Measurements from ENCODE around the gene KCNC4. TPM values are rescaled to one million over a fixed set of nuclear protein-coding genes. Genes with fewer than 3 reads are reported as not detected.

Gene KCNC4
- total RNA-seq, 1 experiment from 2014 or later: 8.9 TPM

GRCh38 chr1:110249256-110249655 lies 39.1 kb downstream of the KCNC4 start:
- H3K27ac ChIP-seq (ENCODE audit: insufficient read length, low read depth, low read length): no peak overlapping the region
- H4K91ac ChIP-seq (ENCODE audit: insufficient read length, low read depth, low read length): no peak overlapping the region
- H3K4me2 ChIP-seq (ENCODE audit: insufficient read depth, insufficient read length, low read length): no peak overlapping the region
- no peaks in the 10 kb centered on the region for H3K27me3 ChIP-seq (ENCODE audit: insufficient read depth, low read length)
- no peak overlapping the region for H3K9ac ChIP-seq (ENCODE audit: extremely low read depth, insufficient read length, low read length)
- H3K14ac ChIP-seq (ENCODE audit: insufficient read depth, low read length): no peak overlapping the region
- no peak overlapping the region for H3K4ac ChIP-seq (ENCODE audit: low read depth, low read length)
- Mint-ChIP-seq H3K27ac (no peak overlapping the region), H3K36me3 (ENCODE audit: insufficient read depth in 1 of 3, low read depth in 3 of 3) (no peaks in the 10 kb centered on the region), H3K27me3 (ENCODE audit: low read depth) (peaks cover 17% of the 10 kb centered on the region), H3K4me1 (no peaks in the 10 kb centered on the region), H3K9me3 (no peaks in the 10 kb centered on the region), H3K4me3 (no peak overlapping the region)
- H3T11ph ChIP-seq (ENCODE audit: low read length): no peak overlapping the region
- no peak overlapping the region for H2BK15ac ChIP-seq (ENCODE audit: low read depth, low read length)
- no peak overlapping the region for H2BK20ac ChIP-seq (ENCODE audit: low read depth, low read length, poor library complexity, severe bottlenecking)
- no peak overlapping the region for H4K8ac ChIP-seq (replicated peaks; ENCODE audit: insufficient read length, low read depth, low read length)
- WGBS (ENCODE audit: extremely low coverage, insufficient read length, low lambda C conversion rate): no CpG with 5 or more reads among the region's 4 CpGs
- H3K18ac ChIP-seq (ENCODE audit: insufficient read length, low read depth, low read length): no peak overlapping the region
- no peak for DNase-seq
- H3K9me3 ChIP-seq (ENCODE audit: control insufficient read depth, low read depth, low read length): no peaks in the 10 kb centered on the region
- no peaks in the 10 kb centered on the region for H3K79me1 ChIP-seq (ENCODE audit: insufficient read depth, low read depth, low read length, poor library complexity, severe bottlenecking)
- no peaks in the 10 kb centered on the region for H3K79me2 ChIP-seq (ENCODE audit: insufficient read depth, low read length)
- H3K23me2 ChIP-seq (ENCODE audit: insufficient read length, low read depth, low read length, poor library complexity, severe bottlenecking): no peaks in the 10 kb centered on the region
- no peak overlapping the region for H3K56ac ChIP-seq (ENCODE audit: insufficient read length, low read depth, low read length)
- no peak overlapping the region for H2AK5ac ChIP-seq (ENCODE audit: insufficient read length, low read length)
- no peak overlapping the region for H2AFZ ChIP-seq (ENCODE audit: low read length)
- no peak overlapping the region for H4K5ac ChIP-seq (ENCODE audit: insufficient read length, low read depth, low read length)
- H4K20me1 ChIP-seq (ENCODE audit: control insufficient read depth, insufficient read depth, insufficient read length): no peaks in the 10 kb centered on the region
- no peak overlapping the region for H2BK12ac ChIP-seq (ENCODE audit: insufficient read length, low read depth, low read length)
- H2BK120ac ChIP-seq (ENCODE audit: low read depth, low read length, poor library complexity, severe bottlenecking): no peak overlapping the region
- no peak overlapping the region for H3K23ac ChIP-seq (ENCODE audit: insufficient read length, low read depth, low read length)
- TF ChIP-seq CTCF (conservative IDR thresholded peaks at IDR 0.05): no peak
- H2BK5ac ChIP-seq (ENCODE audit: insufficient read length, low read length): no peak overlapping the region
- no peaks in the 10 kb centered on the region for H3K4me1 ChIP-seq (ENCODE audit: insufficient read depth, low read length)

All from H9 (cell line).